ENCODE data around the gene TCTA. TPM values are rescaled to one million over a fixed set of nuclear protein-coding genes. Genes with fewer than 3 reads are reported as not detected.
A peak's percentile ranks its signal among the peaks of the same experiment; 100 is the strongest.

TCTA gene
- total RNA-seq, 2 experiments from 2014 or later = 27.7 to 28.0 TPM

DNA sequence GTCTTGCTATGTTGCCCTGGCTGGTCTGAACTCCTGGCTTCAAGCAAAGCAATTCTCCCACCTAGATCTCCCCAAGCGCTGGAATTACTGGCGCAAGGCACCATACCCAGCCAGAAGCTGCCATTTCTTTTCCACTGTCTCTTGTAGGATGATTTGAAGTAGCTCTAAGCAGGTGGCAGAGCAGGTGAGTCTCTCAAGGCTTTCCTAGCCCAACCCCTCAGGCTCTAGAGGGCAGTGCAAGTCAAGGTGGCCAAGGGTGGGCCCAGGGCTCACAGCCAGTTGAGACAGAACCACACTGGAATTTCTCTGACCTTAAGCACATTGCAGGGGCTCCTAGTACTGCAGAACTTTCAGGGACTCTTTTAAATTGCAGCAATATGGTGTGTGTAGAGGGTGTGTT lies 42.2 kb downstream of the TCTA start:
- CTCF ChIA-PET = interaction anchor here (1.1 to 2.5 kb wide), 3 partner anchors 10 to 115 kb away, joined by 4 to 11 read pairs (median 5); partner anchors contain the start of gene USP4
- DNase-seq = no peak
- Mint-ChIP-seq H3K4me1 (no peaks in the 10 kb centered on the region), H3K27ac (no peak overlapping the region), H3K4me3 (no peak overlapping the region), H3K27me3 (no peaks in the 10 kb centered on the region), H3K9me3 (ENCODE audit: low read depth) (no peaks in the 10 kb centered on the region), H3K36me3 (no peaks in the 10 kb centered on the region)
- peak; percentile 42 for ATAC-seq

GRCh38 chr3:49454898-49455681 lies 42.9 kb downstream of the TCTA start:
- DNase-seq = no peak

GRCh38 chr3:49456466-49456865 lies 44.2 kb downstream of the TCTA start:
- CTCF ChIA-PET = interaction anchor here (1.3 kb wide), 1 partner anchor 83 kb away, joined by 3 read pairs; no protein-coding TSS in a partner anchor
- ATAC-seq (no peak), DNase-seq (no peak)
- Mint-ChIP-seq H3K27ac (no peak overlapping the region), H3K27me3 (no peaks in the 10 kb centered on the region), H3K4me3 (no peak overlapping the region), H3K36me3 (no peaks in the 10 kb centered on the region), H3K4me1 (no peaks in the 10 kb centered on the region), H3K9me3 (ENCODE audit: low read depth) (no peaks in the 10 kb centered on the region)

More at GRCh38 chr3:49454898-49455681, 42.9 kb downstream of the TCTA start:
- Mint-ChIP-seq H3K9me3 (ENCODE audit: low read depth) (no peaks in the 10 kb centered on the region), H3K27ac (no peak overlapping the region), H3K36me3 (no peaks in the 10 kb centered on the region), H3K4me3 (no peak overlapping the region), H3K27me3 (no peaks in the 10 kb centered on the region), H3K4me1 (no peaks in the 10 kb centered on the region)
- CTCF ChIA-PET = interaction anchor here (1.3 to 2.5 kb wide), 2 partner anchors 85 to 115 kb away, joined by 4 to 11 read pairs; partner anchors contain the start of gene USP4
- no peak for ATAC-seq

DNA sequence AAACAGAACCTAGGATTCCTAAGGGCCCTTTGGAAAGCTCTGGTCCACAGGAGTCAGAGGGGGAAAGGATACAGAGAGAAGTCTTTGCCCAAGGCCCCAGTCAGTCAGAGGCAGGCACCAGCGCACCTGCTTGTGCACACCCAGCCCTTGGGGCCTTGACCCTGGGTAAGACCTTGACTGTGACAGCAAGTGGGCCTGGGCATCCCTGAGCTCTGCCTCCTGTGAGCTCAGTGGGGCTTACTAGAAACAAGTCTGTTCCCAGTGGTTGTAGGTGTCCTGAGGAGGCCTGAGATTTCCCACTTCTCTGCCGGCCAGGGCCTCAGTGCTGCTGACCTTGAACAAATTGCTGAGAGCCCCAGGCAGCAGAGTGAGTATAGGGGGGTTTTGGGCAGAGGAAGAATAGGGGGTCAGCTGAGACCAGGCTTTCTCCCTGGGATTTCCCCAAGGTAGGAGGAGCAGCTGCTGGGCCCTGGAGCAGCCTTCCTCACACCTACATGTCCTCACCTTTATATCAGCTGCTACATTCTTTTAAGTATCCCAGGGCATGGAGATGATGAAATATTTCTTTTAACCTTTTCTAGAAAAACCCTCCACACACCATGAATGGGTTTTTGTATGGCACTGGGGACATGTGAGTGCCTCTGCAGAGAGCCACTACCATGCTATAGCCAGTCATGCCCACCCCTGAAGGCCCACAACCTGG lies 48.1 kb downstream of the TCTA start:
- ATAC-seq = no peak
- no peak overlapping the region for H3K27ac Mint-ChIP-seq
- CTCF ChIA-PET = interaction anchor here (0.6 to 3.1 kb wide), 4 partner anchors 11 to 133 kb away, joined by 3 to 11 read pairs (median 4); no protein-coding TSS in a partner anchor
- no peaks in the 10 kb centered on the region for H3K27me3 Mint-ChIP-seq
- no peaks in the 10 kb centered on the region for H3K36me3 Mint-ChIP-seq
- no peaks in the 10 kb centered on the region for H3K4me1 Mint-ChIP-seq
- no peak for DNase-seq
- no peaks in the 10 kb centered on the region for H3K9me3 Mint-ChIP-seq (ENCODE audit: low read depth)
- no peak overlapping the region for H3K4me3 Mint-ChIP-seq

GRCh38 chr3:49460956-49461355 lies 48.7 kb downstream of the TCTA start:
- no peaks in the 10 kb centered on the region for H3K4me1 Mint-ChIP-seq
- DNase-seq (no peak), ATAC-seq (no peak)
- no peak overlapping the region for H3K27ac Mint-ChIP-seq
- H3K27me3 Mint-ChIP-seq = no peaks in the 10 kb centered on the region
- no peaks in the 10 kb centered on the region for H3K36me3 Mint-ChIP-seq
- H3K9me3 Mint-ChIP-seq (ENCODE audit: low read depth) = no peaks in the 10 kb centered on the region
- CTCF ChIA-PET = interaction anchor here (0.6 to 3.1 kb wide), 4 partner anchors 12 to 134 kb away, joined by 3 to 11 read pairs (median 4); no protein-coding TSS in a partner anchor
- H3K4me3 Mint-ChIP-seq = no peak overlapping the region

GRCh38 chr3:49461443-49462171 lies 49.4 kb downstream of the TCTA start:
- CTCF ChIA-PET = interaction anchor here (1.3 to 3.1 kb wide), 3 partner anchors 12 to 291 kb away, joined by 3 to 11 read pairs (median 4); partner anchors contain the start of gene KLHDC8B
- ATAC-seq = no peak
- Mint-ChIP-seq H3K9me3 (ENCODE audit: low read depth) (no peaks in the 10 kb centered on the region), H3K27me3 (no peaks in the 10 kb centered on the region), H3K4me3 (no peak overlapping the region), H3K4me1 (no peaks in the 10 kb centered on the region), H3K27ac (no peak overlapping the region), H3K36me3 (no peaks in the 10 kb centered on the region)
- no peak for DNase-seq

- CTCF ChIA-PET = interaction anchor here (1.3 kb wide), 1 partner anchor 291 kb away, joined by 3 read pairs; the partner anchor contains the start of gene KLHDC8B
- no peaks in the 10 kb centered on the region for H3K9me3 Mint-ChIP-seq (ENCODE audit: low read depth)
- H3K4me3 Mint-ChIP-seq = no peak overlapping the region
- H3K27me3 Mint-ChIP-seq = no peaks in the 10 kb centered on the region
- no peaks in the 10 kb centered on the region for H3K36me3 Mint-ChIP-seq
- ATAC-seq (no peak), DNase-seq (no peak)
- no peak overlapping the region for H3K27ac Mint-ChIP-seq
- no peaks in the 10 kb centered on the region for H3K4me1 Mint-ChIP-seq
Observed at GRCh38 chr3:49462222-49462621, 50.0 kb downstream of the TCTA start.

GRCh38 chr3:49465270-49466034 lies 53.2 kb downstream of the TCTA start:
- peaks cover 6% of the 10 kb centered on the region for H3K4me1 Mint-ChIP-seq
- H3K4me3 Mint-ChIP-seq = no peak overlapping the region
- H3K9me3 Mint-ChIP-seq (ENCODE audit: low read depth) = no peaks in the 10 kb centered on the region
- H3K27ac Mint-ChIP-seq = no peak overlapping the region
- H3K36me3 Mint-ChIP-seq = no peaks in the 10 kb centered on the region
- H3K27me3 Mint-ChIP-seq = no peaks in the 10 kb centered on the region
- DNase-seq (no peak), ATAC-seq (no peak)
- CTCF ChIA-PET = no interaction called here

Other genes starting within 250 kb of the TCTA start
- 10 to 100 TPM; 23.5 to 23.7 TPM for gene CCDC71, start 246.1 kb upstream of the TCTA start, total RNA-seq
- gene KLHDC8B, start 240.8 kb upstream of the TCTA start, total RNA-seq = 1 to 10 TPM in 1 of 2 experiments, under 1 TPM in 1; 0.80 to 1.3 TPM
- gene C3orf62, start 135.2 kb upstream of the TCTA start, total RNA-seq = 1 to 10 TPM; 7.0 to 7.1 TPM
- 10 to 100 TPM; 79.9 to 84.5 TPM for gene USP4, start 72.4 kb upstream of the TCTA start, total RNA-seq
- 100 to 1,000 TPM in 1 of 2 experiments, 10 to 100 TPM in 1; 76.9 to 112 TPM for gene GPX1, start 54.1 kb upstream of the TCTA start, total RNA-seq
- gene RHOA, start 447 bp upstream of the TCTA start, total RNA-seq = 100 to 1,000 TPM; 439 to 539 TPM
- 1 to 10 TPM; 3.2 to 6.9 TPM for gene AMT, start 10.1 kb downstream of the TCTA start, total RNA-seq
- gene NICN1, start 16.9 kb downstream of the TCTA start, total RNA-seq = 10 to 100 TPM; 23.9 to 29.0 TPM
- 10 to 100 TPM; 17.6 to 17.9 TPM for gene DAG1, start 57.8 kb downstream of the TCTA start, total RNA-seq
- gene BSN, start 142.1 kb downstream of the TCTA start, total RNA-seq = under 1 TPM; 0.12 TPM